ENCODE measurements around the gene SCN1A. TPM values are rescaled to one million over a fixed set of nuclear protein-coding genes. Genes with fewer than 3 reads are reported as not detected.

Gene SCN1A
- total RNA-seq, 1 donor from 2014 or later: not detected

DNA sequence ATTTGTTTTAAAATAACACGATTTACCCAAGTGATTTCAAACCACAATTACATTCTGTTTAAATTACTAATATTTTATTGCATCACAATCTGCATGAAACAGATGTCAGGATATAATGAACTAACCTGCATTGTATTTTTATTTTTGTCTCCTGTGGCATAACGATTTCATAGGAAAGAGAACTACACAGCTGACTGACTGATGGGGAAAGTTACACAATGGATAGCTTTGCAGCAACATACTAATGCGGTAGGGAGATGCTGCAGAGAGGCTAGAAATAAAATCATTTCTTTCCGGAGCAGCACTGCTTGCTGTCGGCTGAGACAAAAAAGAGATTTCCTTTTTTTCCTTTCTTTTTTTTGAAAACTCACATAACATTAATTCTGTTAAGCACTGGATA, 36.9 kb downstream of the SCN1A start:
- DNase-seq (ENCODE audit: low read depth): no peak
- TF ChIP-seq, protein P1, sequence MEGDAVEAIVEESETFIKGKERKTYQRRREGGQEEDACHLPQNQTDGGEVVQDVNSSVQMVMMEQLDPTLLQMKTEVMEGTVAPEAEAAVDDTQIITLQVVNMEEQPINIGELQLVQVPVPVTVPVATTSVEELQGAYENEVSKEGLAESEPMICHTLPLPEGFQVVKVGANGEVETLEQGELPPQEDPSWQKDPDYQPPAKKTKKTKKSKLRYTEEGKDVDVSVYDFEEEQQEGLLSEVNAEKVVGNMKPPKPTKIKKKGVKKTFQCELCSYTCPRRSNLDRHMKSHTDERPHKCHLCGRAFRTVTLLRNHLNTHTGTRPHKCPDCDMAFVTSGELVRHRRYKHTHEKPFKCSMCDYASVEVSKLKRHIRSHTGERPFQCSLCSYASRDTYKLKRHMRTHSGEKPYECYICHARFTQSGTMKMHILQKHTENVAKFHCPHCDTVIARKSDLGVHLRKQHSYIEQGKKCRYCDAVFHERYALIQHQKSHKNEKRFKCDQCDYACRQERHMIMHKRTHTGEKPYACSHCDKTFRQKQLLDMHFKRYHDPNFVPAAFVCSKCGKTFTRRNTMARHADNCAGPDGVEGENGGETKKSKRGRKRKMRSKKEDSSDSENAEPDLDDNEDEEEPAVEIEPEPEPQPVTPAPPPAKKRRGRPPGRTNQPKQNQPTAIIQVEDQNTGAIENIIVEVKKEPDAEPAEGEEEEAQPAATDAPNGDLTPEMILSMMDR (conservative IDR thresholded peaks at IDR 0.05; ENCODE audit: low read depth, low read length): no peak

DNA sequence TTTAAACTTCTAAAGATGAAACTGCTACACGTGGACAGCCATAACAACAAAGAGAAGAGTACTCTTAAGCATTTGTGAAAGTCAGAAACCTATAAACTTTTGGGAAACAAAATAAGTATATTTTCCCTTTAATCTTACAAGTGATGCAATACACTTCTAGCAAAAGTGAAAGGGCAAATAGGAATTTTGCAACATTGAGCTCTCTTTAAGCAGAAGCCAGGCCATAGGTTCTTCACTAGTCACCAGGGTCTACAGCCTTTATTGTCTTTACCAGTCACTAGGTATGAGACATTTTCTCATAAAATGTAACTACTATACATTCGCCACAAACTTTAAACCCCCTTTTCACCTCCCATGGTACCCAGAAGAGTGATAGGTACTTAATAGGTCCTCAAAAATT, 37.5 kb downstream of the SCN1A start:
- H3K4me3 ChIP-seq (ENCODE audit: low read depth, low read length): no peak overlapping the region
- TF ChIP-seq, protein P1 (conservative IDR thresholded peaks at IDR 0.05; ENCODE audit: low read depth, low read length): no peak
- no peak for DNase-seq (ENCODE audit: low read depth)

More for the DNA sequence above, 36.9 kb downstream of the SCN1A start:
- no peak overlapping the region for H3K4me3 ChIP-seq (ENCODE audit: low read depth, low read length)

DNA sequence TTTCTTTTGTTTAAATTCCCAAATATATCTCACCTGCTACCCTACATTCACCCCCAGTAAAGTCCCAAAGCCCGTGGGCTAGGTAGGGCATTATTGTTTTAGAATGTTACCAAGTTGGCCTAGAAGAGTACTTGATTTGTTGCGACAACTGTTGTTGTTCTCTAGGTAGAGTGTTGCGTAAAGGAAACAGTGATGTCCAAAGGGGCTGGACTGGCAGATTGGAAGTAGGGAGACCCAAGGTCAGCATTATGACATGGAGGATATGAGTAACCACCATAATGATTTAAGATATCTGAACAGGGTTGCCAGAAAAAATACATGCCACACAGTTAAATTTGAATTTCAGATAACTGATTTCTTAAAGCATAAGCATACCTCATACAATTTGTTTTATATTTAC, 39.2 kb downstream of the SCN1A start:
- H3K4me3 ChIP-seq (ENCODE audit: low read depth, low read length): no peak overlapping the region
- TF ChIP-seq, protein P1 (conservative IDR thresholded peaks at IDR 0.05; ENCODE audit: low read depth, low read length): no peak
- no peak for DNase-seq (ENCODE audit: low read depth)

DNA sequence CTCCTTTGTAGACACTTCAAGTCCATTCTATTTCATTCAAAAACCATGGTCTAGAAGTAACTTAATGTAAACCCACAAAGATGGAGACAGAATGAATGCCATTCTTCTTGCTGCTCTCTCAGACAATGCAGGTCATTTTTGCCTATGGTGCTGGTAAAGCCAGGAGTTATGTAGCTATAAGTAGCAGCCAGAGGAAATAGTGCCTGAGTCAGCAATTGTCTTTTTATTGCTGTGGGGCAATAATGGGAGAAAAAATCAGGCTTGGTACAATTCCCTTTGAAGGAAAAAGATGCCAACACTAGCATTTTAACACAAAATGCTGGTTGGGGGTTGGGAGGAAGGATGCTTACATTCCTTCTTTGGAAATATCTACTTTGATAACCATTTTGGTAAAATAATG, 43.5 kb downstream of the SCN1A start:
- no peak overlapping the region for H3K4me3 ChIP-seq (ENCODE audit: low read depth, low read length)
- TF ChIP-seq, protein P1 (conservative IDR thresholded peaks at IDR 0.05; ENCODE audit: low read depth, low read length): no peak
- no peak for DNase-seq (ENCODE audit: low read depth)

DNA sequence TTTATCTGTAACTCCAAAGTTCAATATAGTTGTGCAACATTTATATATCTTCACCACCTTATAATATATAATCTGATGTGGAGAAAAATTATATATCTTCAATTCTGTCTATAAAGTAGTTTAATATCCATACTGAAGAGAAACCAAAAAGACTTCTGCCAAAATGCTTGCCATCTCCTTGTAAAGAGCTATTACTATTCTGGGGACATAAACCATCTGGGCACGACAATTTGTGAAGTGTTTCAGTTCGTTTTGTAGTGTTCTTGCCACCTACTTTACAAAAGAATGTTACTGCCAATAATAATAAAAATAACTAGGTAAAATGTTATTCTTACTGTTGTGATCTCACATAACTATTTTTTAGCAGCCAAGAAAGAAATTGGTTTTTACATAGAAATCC, 45.1 kb downstream of the SCN1A start:
- H3K4me3 ChIP-seq (ENCODE audit: low read depth, low read length): no peak overlapping the region
- TF ChIP-seq, protein P1 (conservative IDR thresholded peaks at IDR 0.05; ENCODE audit: low read depth, low read length): no peak
- no peak for DNase-seq (ENCODE audit: low read depth)

DNA sequence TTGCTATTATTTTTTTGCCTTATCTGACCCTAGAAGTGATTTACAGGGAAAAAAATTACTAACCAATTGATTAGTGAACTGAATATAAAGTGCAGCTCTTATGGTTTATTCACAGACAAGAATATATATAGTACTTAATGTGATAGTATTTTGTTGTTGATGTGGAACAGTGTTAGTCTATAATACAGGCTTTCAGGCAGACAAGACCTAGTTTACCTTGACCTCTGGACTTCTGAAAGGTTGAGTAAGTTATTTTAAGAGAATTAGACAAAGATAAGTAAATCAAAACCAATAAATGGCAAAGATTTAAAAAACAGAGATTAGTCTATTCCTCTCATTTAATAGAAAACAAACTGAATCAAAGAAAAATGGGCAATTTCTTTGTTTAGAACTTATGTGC, 46.0 kb downstream of the SCN1A start:
- no peak overlapping the region for H3K4me3 ChIP-seq (ENCODE audit: low read depth, low read length)
- DNase-seq (ENCODE audit: low read depth): no peak
- TF ChIP-seq, protein P1 (conservative IDR thresholded peaks at IDR 0.05; ENCODE audit: low read depth, low read length): no peak

DNA sequence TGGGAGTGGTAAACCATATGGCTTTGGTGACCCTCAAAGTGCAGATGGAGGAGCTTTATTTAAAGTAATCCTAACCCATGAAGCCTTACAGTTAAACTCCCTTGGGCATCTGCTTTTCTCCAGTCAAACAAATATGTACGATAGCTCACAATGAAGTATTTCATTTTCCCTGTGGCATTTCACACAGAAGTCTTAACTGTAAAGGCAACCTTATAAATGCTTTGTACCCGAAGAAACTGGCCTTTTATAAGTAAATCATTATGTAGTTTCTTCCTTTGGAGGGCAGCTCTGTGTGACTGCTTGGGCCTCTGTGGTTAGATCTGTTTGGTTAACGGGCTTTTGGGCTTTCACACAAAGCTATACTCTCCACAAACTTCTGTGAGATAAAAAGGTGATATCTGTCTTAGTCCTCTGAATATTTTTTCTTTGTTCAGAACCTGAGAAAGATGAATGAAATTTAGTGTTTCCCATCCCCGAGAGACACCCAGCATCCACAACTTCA, 46.6 kb downstream of the SCN1A start:
- TF ChIP-seq, protein P1 (conservative IDR thresholded peaks at IDR 0.05; ENCODE audit: low read depth, low read length): no peak
- H3K4me3 ChIP-seq (ENCODE audit: low read depth, low read length): no peak overlapping the region
- no peak for DNase-seq (ENCODE audit: low read depth)
